ENCODE measurements around the gene STX18.

Gene STX18

DNA sequence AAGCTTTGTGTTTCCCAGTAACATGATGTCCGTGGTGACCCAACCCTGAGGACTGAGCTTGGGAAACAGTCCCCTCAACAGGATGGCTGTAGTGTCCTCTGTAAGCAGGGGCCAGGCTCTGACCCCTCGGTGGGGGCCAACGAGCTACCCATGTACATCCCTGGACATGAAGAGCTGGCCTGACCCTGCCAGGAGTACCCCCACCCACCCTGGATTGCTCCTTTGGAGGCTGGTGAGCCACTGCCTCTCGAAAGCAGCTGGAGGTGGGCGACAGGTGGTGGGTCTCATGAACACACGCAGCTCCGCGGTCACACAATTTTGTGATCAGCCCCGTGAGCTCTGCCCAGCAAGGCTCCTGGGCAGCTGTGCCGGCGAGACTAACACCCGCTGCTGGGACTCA, 121.4 kb downstream of the STX18 start:
- no peak for DNase-seq (ENCODE audit: low read depth)
- H3K4me3 ChIP-seq (ENCODE audit: low read depth, low read length): no peak overlapping the region
- TF ChIP-seq, protein P1, sequence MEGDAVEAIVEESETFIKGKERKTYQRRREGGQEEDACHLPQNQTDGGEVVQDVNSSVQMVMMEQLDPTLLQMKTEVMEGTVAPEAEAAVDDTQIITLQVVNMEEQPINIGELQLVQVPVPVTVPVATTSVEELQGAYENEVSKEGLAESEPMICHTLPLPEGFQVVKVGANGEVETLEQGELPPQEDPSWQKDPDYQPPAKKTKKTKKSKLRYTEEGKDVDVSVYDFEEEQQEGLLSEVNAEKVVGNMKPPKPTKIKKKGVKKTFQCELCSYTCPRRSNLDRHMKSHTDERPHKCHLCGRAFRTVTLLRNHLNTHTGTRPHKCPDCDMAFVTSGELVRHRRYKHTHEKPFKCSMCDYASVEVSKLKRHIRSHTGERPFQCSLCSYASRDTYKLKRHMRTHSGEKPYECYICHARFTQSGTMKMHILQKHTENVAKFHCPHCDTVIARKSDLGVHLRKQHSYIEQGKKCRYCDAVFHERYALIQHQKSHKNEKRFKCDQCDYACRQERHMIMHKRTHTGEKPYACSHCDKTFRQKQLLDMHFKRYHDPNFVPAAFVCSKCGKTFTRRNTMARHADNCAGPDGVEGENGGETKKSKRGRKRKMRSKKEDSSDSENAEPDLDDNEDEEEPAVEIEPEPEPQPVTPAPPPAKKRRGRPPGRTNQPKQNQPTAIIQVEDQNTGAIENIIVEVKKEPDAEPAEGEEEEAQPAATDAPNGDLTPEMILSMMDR (conservative IDR thresholded peaks at IDR 0.05; ENCODE audit: low read depth, low read length): no peak

DNA sequence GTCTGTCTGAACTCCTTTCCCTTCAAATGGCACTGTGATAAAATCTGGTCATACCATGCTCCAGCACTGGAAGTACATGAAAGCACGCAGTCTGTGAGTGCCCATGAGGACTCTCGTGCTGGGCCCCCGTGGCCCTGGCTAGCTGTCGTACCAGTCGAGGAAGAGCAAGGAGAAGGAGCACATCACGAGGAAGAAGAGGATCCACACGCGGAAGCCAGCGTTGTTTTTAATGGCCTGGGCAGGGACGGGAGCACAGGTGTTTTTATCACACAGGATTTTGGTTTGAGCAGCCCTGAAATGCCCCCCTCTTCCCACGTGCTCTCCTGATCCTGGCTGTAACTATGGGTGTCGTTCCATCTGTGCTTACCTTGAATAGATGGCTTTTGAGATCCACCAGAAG, 122.0 kb downstream of the STX18 start:
- TF ChIP-seq, protein P1 (conservative IDR thresholded peaks at IDR 0.05; ENCODE audit: low read depth, low read length): no peak
- DNase-seq (ENCODE audit: low read depth): no peak
- no peak overlapping the region for H3K4me3 ChIP-seq (ENCODE audit: low read depth, low read length)

DNA sequence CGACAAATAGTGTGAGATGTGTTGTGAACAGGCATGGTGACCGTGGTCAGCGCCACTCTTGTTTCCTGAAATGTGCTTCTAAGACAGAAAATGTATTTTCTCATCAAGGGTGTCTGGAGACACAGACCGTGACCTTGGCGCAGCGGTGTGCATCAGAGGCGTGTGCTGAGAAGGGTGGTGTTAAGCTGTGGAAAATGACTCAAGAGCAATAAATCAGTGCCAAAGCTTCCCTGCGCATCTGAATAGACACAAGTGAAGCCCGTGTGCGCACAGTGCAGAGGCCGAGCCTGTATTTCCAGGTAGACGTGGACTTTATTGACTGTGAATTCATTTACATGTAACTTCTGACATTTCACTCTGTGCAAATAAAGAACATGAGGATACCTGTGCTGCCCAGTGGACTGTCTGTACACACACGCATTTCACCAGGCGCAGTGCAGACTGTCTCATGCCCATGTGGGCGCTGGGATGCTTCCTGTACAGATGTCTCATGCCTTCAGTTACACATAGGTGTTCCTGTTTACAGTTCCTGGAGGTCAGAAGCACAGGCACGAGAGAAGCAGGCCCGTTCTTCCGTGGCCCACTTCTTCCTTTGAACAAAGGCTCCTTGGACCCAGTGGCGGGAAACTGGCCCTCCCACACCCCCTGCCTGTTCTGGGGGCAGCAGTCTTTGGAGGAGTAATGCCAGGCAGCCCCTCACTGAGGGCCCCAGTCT, 123.0 kb downstream of the STX18 start:
- TF ChIP-seq, protein P1 (conservative IDR thresholded peaks at IDR 0.05; ENCODE audit: low read depth, low read length): no peak
- H3K4me3 ChIP-seq (ENCODE audit: low read depth, low read length): no peak overlapping the region
- DNase-seq (ENCODE audit: low read depth): no peak

DNA sequence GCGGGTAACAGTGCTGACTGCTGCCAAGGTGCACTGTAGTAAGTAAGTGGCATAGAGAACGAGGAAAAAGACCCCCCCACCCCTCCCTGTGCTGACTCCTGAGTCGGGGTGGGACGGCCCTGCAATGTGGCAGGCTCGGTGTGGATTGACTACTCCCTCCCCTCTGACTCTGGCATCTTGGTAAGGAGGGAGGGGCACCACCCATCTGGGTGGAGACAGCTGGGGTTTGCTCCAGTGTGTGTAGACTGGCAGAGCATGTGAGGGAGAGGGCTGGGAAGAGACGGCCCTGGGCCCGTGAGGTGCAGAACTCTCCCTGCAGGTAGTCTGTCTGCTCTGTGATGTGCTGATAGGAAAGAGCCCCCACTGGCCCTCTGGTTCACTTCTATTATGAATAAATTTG, 124.0 kb downstream of the STX18 start:
- no peak for DNase-seq (ENCODE audit: low read depth)
- TF ChIP-seq, protein P1 (conservative IDR thresholded peaks at IDR 0.05; ENCODE audit: low read depth, low read length): no peak
- no peak overlapping the region for H3K4me3 ChIP-seq (ENCODE audit: low read depth, low read length)

DNA sequence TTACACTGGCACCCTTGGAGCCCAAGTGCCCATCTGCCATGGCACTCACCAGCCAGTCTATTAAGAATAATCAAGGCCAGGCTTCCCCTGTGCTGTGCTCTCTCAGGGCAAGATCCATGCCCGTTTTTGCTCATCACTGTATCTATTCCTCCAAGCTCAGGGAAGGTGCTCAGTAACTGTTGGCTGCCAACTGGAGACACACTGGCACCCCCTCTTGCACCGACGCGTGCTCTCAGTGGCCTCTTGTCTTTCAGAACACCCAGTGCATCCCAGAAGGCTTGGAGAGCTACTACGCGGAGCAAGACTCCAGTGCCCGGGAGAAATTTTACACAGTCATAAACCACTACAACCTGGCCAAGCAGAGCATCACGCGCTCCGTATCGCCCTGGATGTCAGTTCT, 124.9 kb downstream of the STX18 start:
- H3K4me3 ChIP-seq (ENCODE audit: low read depth, low read length): no peak overlapping the region
- TF ChIP-seq, protein P1 (conservative IDR thresholded peaks at IDR 0.05; ENCODE audit: low read depth, low read length): no peak
- no peak for DNase-seq (ENCODE audit: low read depth)

DNA sequence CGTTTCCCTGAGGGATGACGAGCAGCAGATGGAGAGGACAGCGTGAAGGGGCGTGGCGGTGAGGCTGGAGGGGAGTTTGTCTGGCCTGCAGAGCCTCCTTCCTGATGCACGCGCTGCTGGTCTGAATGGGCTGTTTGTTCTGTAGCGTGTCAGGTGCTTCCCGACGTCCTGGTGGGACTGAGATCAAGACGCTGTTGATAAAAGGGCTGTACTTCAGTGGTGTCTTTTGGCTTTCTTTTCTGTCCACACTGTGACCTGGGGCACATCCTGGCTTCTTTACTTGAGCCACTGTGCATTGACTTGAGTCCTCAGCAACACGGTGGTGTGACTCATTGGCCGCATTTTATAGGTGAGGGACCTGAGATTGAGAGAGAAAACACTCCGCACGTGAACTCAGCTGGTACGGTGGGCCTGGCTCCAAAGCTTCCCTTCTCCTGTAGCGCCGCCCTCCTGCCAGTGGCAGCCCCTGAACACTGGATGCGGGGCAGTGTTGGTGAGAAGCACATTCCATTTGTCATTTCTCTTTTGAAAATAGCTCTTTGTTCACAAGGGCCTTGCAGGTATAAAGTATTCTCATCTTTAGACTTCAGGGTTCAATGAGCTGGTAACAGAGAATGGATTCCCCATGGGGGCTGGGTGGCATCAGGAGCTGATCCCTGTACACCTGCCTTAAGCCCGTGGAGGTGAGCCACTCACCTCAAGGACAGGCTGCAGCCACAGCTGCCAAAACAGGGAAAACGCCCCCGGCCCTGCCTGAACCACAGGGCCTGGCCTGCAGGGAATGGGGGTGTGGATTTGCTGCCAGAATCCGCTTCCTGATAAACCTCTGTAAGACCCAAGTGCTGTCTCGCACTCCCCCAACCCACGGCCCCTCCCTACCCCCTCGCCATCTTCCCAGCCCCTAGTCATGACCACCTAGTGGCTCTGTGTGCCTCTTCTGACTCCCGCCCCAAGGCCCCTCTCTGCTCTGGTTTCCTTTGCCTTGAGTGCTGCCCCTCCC, 125.7 kb downstream of the STX18 start:
- H3K4me3 ChIP-seq (ENCODE audit: low read depth, low read length): no peak overlapping the region
- TF ChIP-seq, protein P1 (conservative IDR thresholded peaks at IDR 0.05; ENCODE audit: low read depth, low read length): no peak
- DNase-seq (ENCODE audit: low read depth): no peak
